ENCODE data around the gene ZFYVE21.

GRCh38 chr14:103700753-103701490 lies 14.7 kb upstream of the ZFYVE21 start:
- TF ChIP-seq GATA2 (IDR thresholded peaks at IDR 0.05; ENCODE audit: low read depth, low read length), result no peak
- no peak for TF ChIP-seq GATA3 (IDR thresholded peaks at IDR 0.05; ENCODE audit: low read depth, low read length)
